Adipose tissue (tissue), 3 donors: ENCODE data around the gene OPN3. TPM values are rescaled to one million over a fixed set of nuclear protein-coding genes. Genes with fewer than 3 reads are reported as not detected.

Experiments used
- H3K27ac ChIP-seq: one replicate; pipeline ENCODE4 v1.5.1; 2013; ENCODE audit warnings: low read depth, low read length
- WGBS, 3 donors: extraction: QIAGEN DNeasy Blood & Tissue Kit; methylation state at CpG; one replicate each; pipeline ENCODE4 v1.1.7; 2013; 5-methylcytosine and 5-hydroxymethylcytosine counted together
- polyA plus RNA-seq, 3 donors: library from polyadenylated mRNA; stranded (reverse); fragments of 200-250 nt; gene quantifications; one replicate each; pipeline ENCODE4 v1.2.3, GENCODE V29; 2013
- donor health status: healthy with polysubstance abuse.
- donor health status: Bipolar disorder and iron deficiency.
- donor health status: healthy.

Gene OPN3
- polyA plus RNA-seq, 3 donors = 4.8 to 9.1 (median 5.1) TPM

- H3K27ac ChIP-seq = no peak overlapping the region
- WGBS, 3 donors = 74 to 94% (median 93%) methylated on average over 1 of the region's 1 CpG
Observed at GRCh38 chr1:241648159-241648558, 8.0 kb upstream of the OPN3 start.

- H3K27ac ChIP-seq = no peak overlapping the region
- WGBS, 3 donors = 62 to 91% (median 81%) methylated on average over 1 of the region's 1 CpG
Observed at GRCh38 chr1:241647658-241648057, 7.5 kb upstream of the OPN3 start.

- H3K27ac ChIP-seq = no peak overlapping the region
- 73 to 89% (median 86%) methylated on average over 7 of the region's 7 CpGs for WGBS, 3 donors
Observed at GRCh38 chr1:241646201-241646600, 6.0 kb upstream of the OPN3 start.

GRCh38 chr1:241645199-241645598 lies 5.0 kb upstream of the OPN3 start:
- no peak overlapping the region for H3K27ac ChIP-seq
- WGBS, 3 donors = 71 to 74% (median 73%) methylated on average over 4 of the region's 4 CpGs

GRCh38 chr1:241644259-241644658 lies 4.1 kb upstream of the OPN3 start:
- H3K27ac ChIP-seq = no peak overlapping the region
- 95 to 100% (median 98%) methylated on average over 2 of the region's 2 CpGs for WGBS, 3 donors

- H3K27ac ChIP-seq = no peak overlapping the region
- WGBS, 3 donors = 90 to 97% (median 95%) methylated on average over 1 of the region's 1 CpG
Observed at GRCh38 chr1:241642593-241642944, 2.4 kb upstream of the OPN3 start.

- 63 to 77% (median 76%) methylated on average over 12 of the region's 12 CpGs for WGBS, 3 donors
Observed at GRCh38 chr1:241641773-241642592, 1.8 kb upstream of the OPN3 start.

GRCh38 chr1:241640867-241641622 lies 876 bp upstream of the OPN3 start:
- whole genome bisulfite sequencing, 3 donors = 79 to 87% (median 85%) methylated on average over 9 of the region's 9 CpGs
- no peak overlapping the region for H3K27ac ChIP-seq

More at GRCh38 chr1:241641773-241642592, 1.8 kb upstream of the OPN3 start:
- H3K27ac ChIP-seq = no peak overlapping the region

- 0 to 1% (median 0%) methylated on average over 25 to 42 of the region's 42 CpGs for WGBS, 3 donors
Observed at GRCh38 chr1:241639623-241640148, 483 bp downstream of the OPN3 start.

GRCh38 chr1:241638909-241639622 lies 1.1 kb downstream of the OPN3 start:
- WGBS, 3 donors = 10 to 16% (median 12%) methylated on average over 11 of the region's 11 CpGs
- H3K27ac ChIP-seq = no peak overlapping the region

More at GRCh38 chr1:241639623-241640148, 483 bp downstream of the OPN3 start:
- H3K27ac ChIP-seq = no peak overlapping the region

GRCh38 chr1:241638099-241638682 lies 2.0 kb downstream of the OPN3 start:
- no peak overlapping the region for H3K27ac ChIP-seq
- 64 to 89% (median 84%) methylated on average over 5 of the region's 5 CpGs for WGBS, 3 donors

- H3K27ac ChIP-seq = no peak overlapping the region
- WGBS, 3 donors = 73 to 84% (median 77%) methylated on average over 4 of the region's 4 CpGs
Observed at GRCh38 chr1:241637604-241638003, 2.6 kb downstream of the OPN3 start.

- H3K27ac ChIP-seq = no peak overlapping the region
Observed at GRCh38 chr1:241637046-241637590, 3.1 kb downstream of the OPN3 start.

GRCh38 chr1:241636291-241636690 lies 3.9 kb downstream of the OPN3 start:
- WGBS, 3 donors = 78 to 92% (median 81%) methylated on average over 1 of the region's 1 CpG
- H3K27ac ChIP-seq = no peak overlapping the region

GRCh38 chr1:241635556-241636152 lies 4.5 kb downstream of the OPN3 start:
- H3K27ac ChIP-seq = no peak overlapping the region
- 86 to 90% (median 88%) methylated on average over 4 of the region's 4 CpGs for WGBS, 3 donors

GRCh38 chr1:241632987-241633386 lies 7.2 kb downstream of the OPN3 start:
- 92 to 95% (median 92%) methylated on average over 3 of the region's 3 CpGs for WGBS, 3 donors
- H3K27ac ChIP-seq = no peak overlapping the region

- 50 to 92% (median 89%) methylated on average over 5 of the region's 5 CpGs for WGBS, 3 donors
- no peak overlapping the region for H3K27ac ChIP-seq
Observed at GRCh38 chr1:241631674-241632073, 8.5 kb downstream of the OPN3 start.

- H3K27ac ChIP-seq = no peak overlapping the region
- 93 to 98% (median 95%) methylated on average over 2 of the region's 2 CpGs for WGBS, 3 donors
Observed at GRCh38 chr1:241630899-241631298, 9.3 kb downstream of the OPN3 start.
